ENCODE data around the gene ULK3.

The ULK3 gene

DNA sequence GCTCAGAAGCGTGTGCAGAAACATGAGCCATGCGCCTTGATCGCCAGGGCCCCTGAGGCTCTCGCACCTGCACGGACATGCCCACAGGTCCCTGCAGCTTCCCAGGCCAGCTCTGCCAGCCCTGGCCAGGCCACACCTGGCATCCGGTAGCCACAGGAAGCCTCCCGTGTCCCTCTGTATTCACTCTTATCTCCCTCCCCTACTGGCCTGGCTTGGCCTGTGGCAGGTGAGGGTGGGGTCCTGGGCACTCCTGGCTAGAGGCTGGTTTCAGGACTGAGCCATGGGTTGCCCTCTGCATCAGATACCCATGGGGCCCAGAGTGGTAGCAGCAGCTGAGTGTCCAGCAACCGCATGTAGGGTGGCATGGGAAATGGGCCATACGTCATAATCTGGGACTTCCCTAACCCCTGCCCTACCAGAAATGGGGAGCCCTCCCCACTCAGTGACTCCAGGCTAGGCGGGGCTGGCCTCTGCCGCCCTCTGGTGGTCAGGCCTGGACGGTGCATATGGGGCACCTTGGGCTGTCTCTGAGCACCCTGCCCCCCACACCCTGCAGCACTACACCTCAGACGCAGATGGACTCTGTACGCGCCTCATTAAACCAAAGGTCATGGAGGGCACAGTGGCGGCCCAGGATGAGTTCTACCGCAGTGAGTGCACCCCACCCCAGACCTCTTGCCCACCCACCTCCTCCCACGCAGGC is 42.9 kb downstream of the ULK3 start:
- peak; percentile 65 to 79 (median 75) for DNase-seq (ENCODE audit: low read depth in 4 of 4, low spot score in 1 of 4)

DNA sequence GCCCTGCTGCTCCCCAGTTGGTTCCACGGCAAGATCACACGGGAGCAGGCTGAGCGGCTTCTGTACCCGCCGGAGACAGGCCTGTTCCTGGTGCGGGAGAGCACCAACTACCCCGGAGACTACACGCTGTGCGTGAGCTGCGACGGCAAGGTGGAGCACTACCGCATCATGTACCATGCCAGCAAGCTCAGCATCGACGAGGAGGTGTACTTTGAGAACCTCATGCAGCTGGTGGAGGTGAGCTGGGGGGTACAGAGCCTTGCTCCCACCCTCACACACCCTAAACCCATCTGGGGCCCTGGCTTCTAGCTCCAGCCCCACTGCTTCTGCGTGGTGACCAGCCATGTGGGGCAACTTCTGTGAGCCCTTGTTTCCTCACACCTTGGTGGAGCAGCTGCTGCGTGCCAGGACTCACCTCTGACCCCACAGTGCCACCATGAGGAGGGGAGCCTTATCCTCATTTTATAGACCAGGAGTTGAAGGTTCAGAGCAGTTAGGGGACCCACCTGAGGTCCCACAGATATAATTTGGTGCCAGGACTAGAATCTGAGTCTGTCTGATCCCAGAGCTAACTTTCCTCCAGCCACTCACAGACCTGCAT is 43.6 kb downstream of the ULK3 start:
- no peak for DNase-seq (ENCODE audit: low read depth in 4 of 4, low spot score in 1 of 4)

DNA sequence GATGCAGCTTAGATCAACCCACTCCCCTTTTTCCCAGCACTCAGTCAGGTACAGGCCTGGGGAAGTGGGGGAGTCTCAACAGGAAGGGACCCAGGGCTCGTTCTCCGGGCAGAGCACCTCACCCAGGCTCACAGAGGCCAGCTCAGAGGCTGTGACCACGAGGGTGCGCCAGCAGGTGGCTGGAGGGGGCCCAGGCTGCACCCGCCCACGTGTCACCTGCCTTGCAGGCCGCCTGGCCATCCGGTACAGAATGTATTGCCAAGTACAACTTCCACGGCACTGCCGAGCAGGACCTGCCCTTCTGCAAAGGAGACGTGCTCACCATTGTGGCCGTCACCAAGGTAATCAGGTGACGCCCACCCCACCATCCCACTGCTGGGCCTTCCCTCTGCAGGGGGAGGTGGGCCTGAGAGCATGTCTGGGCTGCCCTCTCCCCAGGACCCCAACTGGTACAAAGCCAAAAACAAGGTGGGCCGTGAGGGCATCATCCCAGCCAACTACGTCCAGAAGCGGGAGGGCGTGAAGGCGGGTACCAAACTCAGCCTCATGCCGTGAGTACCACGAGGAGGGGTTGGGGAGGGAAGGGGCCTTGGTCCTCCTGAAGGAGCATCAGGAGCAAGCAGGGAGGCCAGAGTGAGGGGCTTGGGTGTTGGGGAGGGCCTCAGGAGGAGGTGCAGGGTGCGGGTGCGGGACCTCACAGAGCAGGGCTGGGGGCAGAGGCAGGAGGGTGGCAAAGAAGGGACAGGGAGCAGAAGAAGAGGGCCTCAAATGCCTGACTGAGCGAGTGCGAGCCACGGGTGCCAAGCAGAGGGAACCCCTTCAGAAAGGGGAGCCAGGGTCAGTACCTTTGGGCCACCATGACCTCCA is 44.3 kb downstream of the ULK3 start:
- DNase-seq (ENCODE audit: low read depth in 4 of 4, low spot score in 1 of 4) = no peak

GRCh38 chr15:74795966-74796625 is 46.9 kb downstream of the ULK3 start:
- no peak for DNase-seq (ENCODE audit: low read depth in 4 of 4, low spot score in 1 of 4)

DNA sequence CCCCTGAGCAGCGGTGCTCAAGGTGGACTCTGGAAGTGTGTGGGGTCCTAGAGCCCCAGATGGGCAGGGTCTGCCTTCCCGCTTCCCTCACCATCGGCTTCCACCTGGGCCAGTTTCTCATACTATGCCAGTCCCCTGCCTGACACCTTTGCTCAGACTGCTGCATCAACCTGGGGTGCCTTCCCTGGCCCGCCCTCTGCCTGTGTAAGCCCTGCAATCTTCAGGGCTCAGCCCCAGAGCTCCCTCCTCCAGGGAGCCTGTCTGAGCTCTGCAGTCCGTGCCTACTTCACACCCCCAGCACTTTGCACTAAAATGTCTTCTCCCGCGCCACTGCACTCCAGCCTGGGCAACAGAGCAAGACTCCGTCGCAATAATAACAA is 48.0 kb downstream of the ULK3 start:
- no peak for DNase-seq (ENCODE audit: low read depth in 4 of 4, low spot score in 1 of 4)

GRCh38 chr15:74794248-74794969 is 48.5 kb downstream of the ULK3 start:
- no peak for DNase-seq (ENCODE audit: low read depth in 4 of 4, low spot score in 1 of 4)

GRCh38 chr15:74793135-74794028 is 49.6 kb downstream of the ULK3 start:
- DNase-seq (ENCODE audit: low read depth in 4 of 4, low spot score in 1 of 4) = peak in 1 of 4 experiments; percentile 57

DNA sequence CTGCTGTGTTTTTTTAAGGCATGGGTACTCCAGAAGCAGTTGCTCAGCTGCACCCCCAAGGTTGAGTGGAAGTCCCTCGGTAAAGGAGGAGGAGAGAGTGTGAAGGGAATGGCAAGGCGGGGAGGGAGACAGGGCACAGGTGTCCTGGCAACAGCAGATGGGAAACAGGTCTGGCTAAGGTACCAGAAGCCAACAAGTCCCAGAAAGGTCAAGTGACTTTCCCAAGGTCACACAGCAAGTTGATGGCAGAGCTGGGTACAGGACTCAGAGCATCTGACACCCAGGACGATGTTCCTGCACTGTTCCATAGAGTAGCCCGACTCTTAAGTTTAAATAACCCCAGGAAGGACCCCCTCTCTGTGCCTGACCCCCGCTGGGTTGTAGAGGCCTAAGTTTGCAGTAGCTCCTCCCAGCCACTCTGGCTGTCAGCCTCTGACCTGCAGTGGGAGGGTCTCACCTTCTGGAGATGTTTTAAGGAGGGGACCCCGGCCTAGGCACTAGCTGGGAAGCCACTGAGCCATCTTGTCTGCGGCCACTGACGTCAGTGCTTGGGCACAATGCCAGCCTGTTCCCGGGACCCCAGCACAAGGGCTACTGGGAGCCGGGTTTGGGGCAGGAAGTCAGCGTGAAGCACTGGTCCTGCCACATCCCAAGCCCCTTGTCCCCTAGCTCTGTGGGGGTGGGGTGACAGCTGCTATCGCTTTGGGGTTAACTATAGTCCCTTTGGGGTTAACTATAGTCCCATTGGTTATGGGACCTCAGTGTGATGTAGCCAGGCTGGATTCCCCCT is 50.5 kb downstream of the ULK3 start:
- DNase-seq (ENCODE audit: low read depth in 4 of 4, low spot score in 1 of 4) = no peak

DNA sequence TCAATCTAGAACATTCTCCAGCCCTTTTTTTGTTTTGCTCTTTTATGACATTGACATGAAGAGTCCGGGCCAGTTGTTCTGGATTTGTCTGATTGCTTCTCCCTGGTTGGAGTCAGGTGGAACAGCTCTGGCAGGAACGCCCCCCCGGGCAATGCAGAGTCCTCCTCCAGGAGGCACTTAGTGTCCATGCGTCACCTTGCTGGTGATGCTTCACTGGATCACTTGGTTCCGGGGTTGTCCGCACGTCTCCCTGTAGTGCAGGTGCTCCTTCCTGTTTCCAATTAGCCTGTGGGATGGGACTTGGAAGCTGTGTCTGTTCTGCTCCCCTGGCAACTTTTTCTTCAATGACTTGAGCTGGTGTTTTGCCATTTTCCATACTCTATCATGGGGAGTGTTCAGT is 51.3 kb downstream of the ULK3 start:
- DNase-seq (ENCODE audit: low read depth in 4 of 4, low spot score in 1 of 4) = no peak

DNA sequence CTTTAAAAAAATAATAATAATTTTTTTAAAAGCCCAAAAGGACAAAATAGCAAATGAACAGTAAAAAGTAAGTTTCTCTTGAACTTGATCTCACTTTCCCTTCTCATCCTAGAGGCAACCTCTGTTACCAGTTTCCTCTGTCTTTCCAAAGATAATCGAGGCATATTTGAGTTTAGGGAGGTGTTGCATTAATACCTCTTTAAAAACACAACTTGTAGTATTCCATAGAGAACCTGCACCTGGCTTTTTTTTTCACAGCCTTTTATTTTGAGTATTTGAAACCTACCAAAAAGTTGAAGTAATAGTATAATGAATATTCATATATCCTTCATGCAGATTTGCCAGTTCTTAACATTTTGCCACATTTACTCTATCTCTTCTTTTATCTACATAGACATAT is 51.9 kb downstream of the ULK3 start:
- DNase-seq (ENCODE audit: low read depth in 4 of 4, low spot score in 1 of 4) = no peak

GRCh38 chr15:74790080-74790916 is 52.7 kb downstream of the ULK3 start:
- DNase-seq (ENCODE audit: low read depth in 4 of 4, low spot score in 1 of 4) = no peak

DNA sequence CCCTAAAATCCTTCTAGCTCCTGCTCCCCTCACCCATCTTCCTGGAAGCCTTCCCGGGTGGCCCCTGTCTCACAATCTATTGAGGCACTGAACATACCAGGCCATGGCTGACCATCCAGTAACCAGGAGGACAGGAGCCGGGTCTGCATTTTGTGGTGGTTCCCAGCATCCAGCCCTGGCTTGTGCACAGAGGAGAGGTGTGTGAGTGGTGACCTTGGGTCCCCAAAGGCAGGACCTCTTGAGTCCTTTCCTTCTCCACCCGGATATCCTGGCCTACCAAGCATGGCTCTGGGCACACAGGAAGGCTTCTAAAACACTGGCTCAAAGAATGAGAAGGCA is 53.2 kb downstream of the ULK3 start:
- no peak for DNase-seq (ENCODE audit: low read depth in 4 of 4, low spot score in 1 of 4)

- no peak for DNase-seq (ENCODE audit: low read depth in 4 of 4, low spot score in 1 of 4)
Measured at GRCh38 chr15:74789171-74789631, 53.8 kb downstream of the ULK3 start.

DNA sequence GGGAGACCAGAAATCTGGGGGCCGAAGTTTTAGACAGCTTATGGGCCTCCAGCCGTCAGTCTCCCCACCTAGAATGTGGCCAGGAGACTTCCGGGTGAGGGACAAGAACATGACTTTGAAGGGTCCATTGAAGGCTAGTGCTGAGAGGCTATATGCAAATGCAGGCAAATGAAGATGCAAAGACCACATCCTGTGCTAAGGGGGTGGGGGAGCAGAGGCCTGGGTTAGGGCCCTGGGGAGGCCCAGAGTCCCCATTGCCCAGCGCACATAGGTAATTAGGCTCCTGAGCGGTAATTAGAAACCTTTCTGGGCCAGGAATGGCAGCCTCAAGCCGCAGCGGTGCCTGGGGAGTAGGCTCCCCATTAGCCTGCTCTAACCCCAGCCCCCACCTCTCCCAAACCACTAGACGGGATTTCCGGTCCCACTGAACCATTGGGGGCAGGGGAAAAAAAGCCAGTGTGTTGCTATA is 54.2 kb downstream of the ULK3 start:
- no peak for DNase-seq (ENCODE audit: low read depth in 4 of 4, low spot score in 1 of 4)

GRCh38 chr15:74788042-74788682 is 54.8 kb downstream of the ULK3 start:
- DNase-seq (ENCODE audit: low read depth in 4 of 4, low spot score in 1 of 4) = no peak

DNA sequence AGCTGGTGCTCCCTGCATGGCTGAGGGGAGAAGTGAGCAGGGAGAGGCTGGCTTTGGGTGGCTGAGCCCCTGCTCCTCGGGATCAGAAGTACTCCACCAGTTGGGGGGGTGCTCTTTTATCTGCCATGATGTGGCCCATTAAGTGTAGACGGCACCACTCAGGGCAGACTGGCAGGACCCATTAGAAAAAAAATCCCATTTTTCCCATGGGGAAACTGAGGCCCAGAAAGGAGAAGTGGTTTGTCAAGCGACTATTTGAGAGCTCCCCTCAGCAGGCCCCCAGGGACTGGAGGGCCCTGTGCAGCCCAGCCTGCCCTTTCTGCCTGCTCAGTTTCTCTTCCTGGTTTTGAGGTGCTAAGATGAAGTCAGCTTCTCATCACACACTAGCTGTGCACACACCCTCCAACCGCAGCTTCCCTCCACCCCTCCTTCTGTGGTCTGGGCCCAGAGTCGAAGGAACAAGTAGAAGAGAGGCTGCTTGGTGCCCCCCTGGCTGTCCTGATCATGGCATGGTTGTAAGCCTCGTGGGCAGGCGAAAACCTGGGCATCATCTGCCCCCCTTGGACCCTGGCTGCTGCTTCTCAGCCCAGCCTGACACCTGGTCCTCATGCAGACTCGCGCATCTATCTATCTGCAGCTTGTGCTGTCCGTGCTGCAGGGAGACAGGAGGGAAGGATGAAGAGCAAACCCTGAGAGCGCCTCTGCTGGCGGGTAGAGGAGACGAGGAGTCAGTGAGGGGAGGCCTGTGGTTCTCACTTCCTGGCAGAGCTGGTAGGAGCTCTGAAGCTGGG is 55.5 kb downstream of the ULK3 start:
- peak; percentile 74 to 92 (median 81) for DNase-seq (ENCODE audit: low read depth in 4 of 4, low spot score in 1 of 4)
